ENCODE results near the gene UVRAG.

Gene UVRAG

DNA sequence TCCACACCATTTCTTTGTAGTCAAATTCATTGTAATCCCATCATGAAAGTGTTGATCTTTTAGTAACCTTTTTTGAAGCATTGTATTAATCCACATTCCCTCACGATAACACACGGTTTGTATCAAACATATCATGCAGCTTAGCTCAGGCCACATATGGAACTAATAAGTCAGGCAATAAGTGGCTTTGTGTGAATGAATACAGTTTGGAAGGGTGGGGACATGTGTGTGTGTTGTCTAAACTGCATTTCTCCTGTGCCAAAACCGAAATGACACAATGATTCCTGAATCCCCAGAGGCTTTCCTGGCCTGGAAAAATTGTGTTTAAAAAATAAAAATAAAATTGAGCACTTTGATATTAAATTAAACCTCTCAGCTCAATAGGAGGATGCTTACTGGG lies 293.0 kb downstream of the UVRAG start:
- no peak for DNase-seq
- Mint-ChIP-seq H3K9me3 (peaks cover 0 to 1% of the 10 kb centered on the region in 2 donors), H3K27me3 (no peaks in the 10 kb centered on the region), H3K27ac (peak overlapping the region; percentile 56), H3K36me3 (peaks cover 37 to 39% of the 10 kb centered on the region in 2 donors), H3K4me3 (no peak overlapping the region), H3K4me1 (peaks cover 12 to 26% of the 10 kb centered on the region in 2 donors)
- ATAC-seq (replicated peaks), result no peak

GRCh38 chr11:76114238-76114637 lies 299.2 kb downstream of the UVRAG start:
- ATAC-seq (replicated peaks), result no peak
- Mint-ChIP-seq H3K36me3 (peaks cover 44 to 50% of the 10 kb centered on the region in 2 donors), H3K4me1 (peaks cover 37 to 55% of the 10 kb centered on the region in 2 donors), H3K9me3 (peaks cover 5 to 7% of the 10 kb centered on the region in 2 donors), H3K27me3 (no peaks in the 10 kb centered on the region), H3K4me3 (no peak overlapping the region), H3K27ac (peak overlapping the region; percentile 67)
- DNase-seq, result no peak

- H3K27me3 Mint-ChIP-seq, result no peaks in the 10 kb centered on the region
- peak overlapping the region; percentile 95 for H3K27ac Mint-ChIP-seq
These were observed 300.5 kb downstream of the UVRAG start for GRCh38 chr11:76115555-76115954.

GRCh38 chr11:76119032-76119431 lies 304.0 kb downstream of the UVRAG start:
- ATAC-seq (replicated peaks), result no peak
- peaks cover 5 to 6% of the 10 kb centered on the region in 2 donors for H3K9me3 Mint-ChIP-seq
- DNase-seq, result no peak
- peaks cover 34 to 57% of the 10 kb centered on the region in 2 donors for H3K4me1 Mint-ChIP-seq
- H3K36me3 Mint-ChIP-seq, result peaks cover 38 to 51% of the 10 kb centered on the region in 2 donors
- no peaks in the 10 kb centered on the region for H3K27me3 Mint-ChIP-seq
- H3K27ac Mint-ChIP-seq, result no peak overlapping the region
- H3K4me3 Mint-ChIP-seq, result no peak overlapping the region

More at GRCh38 chr11:76115555-76115954, 300.5 kb downstream of the UVRAG start:
- DNase-seq, result no peak
- peaks cover 35 to 55% of the 10 kb centered on the region in 2 donors for H3K4me1 Mint-ChIP-seq
- peaks cover 5 to 6% of the 10 kb centered on the region in 2 donors for H3K9me3 Mint-ChIP-seq
- H3K36me3 Mint-ChIP-seq, result peaks cover 42% of the 10 kb centered on the region in 2 donors
- H3K4me3 Mint-ChIP-seq, result peak overlapping the region; percentile 42 to 75
- peak; percentile 90 for ATAC-seq (replicated peaks)

- DNase-seq, result no peak
- no peak for ATAC-seq (replicated peaks)
- no peak overlapping the region for H3K27ac Mint-ChIP-seq
- no peaks in the 10 kb centered on the region for H3K27me3 Mint-ChIP-seq
- H3K4me3 Mint-ChIP-seq, result no peak overlapping the region
- H3K9me3 Mint-ChIP-seq, result peaks cover 5 to 6% of the 10 kb centered on the region in 2 donors
- H3K36me3 Mint-ChIP-seq, result peaks cover 38 to 52% of the 10 kb centered on the region in 2 donors
- peaks cover 30 to 52% of the 10 kb centered on the region in 2 donors for H3K4me1 Mint-ChIP-seq
These were observed 304.8 kb downstream of the UVRAG start for GRCh38 chr11:76119779-76120178.

DNA sequence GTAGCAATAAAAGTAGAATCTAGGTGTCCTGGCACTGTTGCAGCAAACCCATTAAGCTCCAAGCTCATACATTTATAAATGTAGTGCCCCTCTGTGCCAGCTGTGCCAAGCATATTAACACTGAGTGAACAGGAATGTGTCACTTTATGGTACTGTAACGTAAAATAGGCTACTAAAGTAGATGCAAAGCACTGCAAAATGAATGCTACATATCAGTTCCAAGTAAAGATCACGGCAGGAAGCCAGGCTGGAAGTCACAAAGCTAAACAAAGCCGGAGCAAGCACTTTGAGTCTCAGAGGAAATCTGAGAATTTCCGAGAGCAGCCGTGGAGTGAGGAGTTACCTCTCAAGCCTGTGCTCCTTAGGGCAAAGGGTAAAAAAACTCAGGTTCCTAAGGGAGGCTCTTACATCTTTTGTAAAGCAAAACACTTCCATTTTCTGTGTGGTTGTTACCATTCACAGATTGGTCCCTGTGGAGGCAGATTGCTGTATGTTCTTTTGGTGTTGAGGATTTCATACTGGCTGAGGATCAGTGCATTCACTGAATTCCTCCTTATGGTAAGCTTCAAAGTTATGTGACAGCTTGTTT lies 305.6 kb downstream of the UVRAG start:
- Mint-ChIP-seq H3K9me3 (peaks cover 5 to 6% of the 10 kb centered on the region in 2 donors), H3K4me3 (no peak overlapping the region), H3K4me1 (peaks cover 24 to 52% of the 10 kb centered on the region in 2 donors), H3K36me3 (peaks cover 35 to 50% of the 10 kb centered on the region in 2 donors), H3K27ac (no peak overlapping the region), H3K27me3 (no peaks in the 10 kb centered on the region)
- ATAC-seq (replicated peaks) (no peak), DNase-seq (no peak)

DNA sequence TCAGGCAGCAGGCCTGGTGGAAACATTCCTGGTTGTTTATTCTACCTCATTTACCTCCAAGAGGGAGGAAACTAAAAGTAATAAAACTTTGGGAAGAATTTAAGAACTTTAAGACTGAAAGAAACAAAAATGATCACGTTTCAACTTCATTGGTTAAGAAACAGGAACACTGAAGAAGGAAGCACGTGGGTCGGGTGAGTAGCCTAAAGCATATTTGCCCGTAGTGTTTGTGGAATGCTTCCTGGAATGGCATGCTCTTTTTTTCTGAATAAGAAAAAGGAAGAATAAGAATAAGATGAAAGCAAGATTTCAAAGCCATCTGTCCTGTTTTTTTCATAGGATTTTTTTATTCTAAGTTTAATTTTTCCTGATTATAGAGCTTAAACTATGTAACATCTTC lies 308.2 kb downstream of the UVRAG start:
- peak overlapping the region; percentile 90 for H3K27ac Mint-ChIP-seq
- peaks cover 17 to 45% of the 10 kb centered on the region in 2 donors for H3K4me1 Mint-ChIP-seq
- H3K4me3 Mint-ChIP-seq, result no peak overlapping the region
- H3K27me3 Mint-ChIP-seq, result no peaks in the 10 kb centered on the region
- DNase-seq (no peak), ATAC-seq (replicated peaks) (no peak)
- peaks cover 35 to 55% of the 10 kb centered on the region in 2 donors for H3K36me3 Mint-ChIP-seq
- H3K9me3 Mint-ChIP-seq, result no peaks in the 10 kb centered on the region

GRCh38 chr11:76124905-76125770 lies 310.1 kb downstream of the UVRAG start:
- Mint-ChIP-seq H3K27me3 (no peaks in the 10 kb centered on the region), H3K4me1 (peaks cover 19 to 56% of the 10 kb centered on the region in 2 donors), H3K4me3 (peak overlapping the region; percentile 17 to 66), H3K36me3 (peaks cover 45 to 70% of the 10 kb centered on the region in 2 donors), H3K9me3 (no peaks in the 10 kb centered on the region), H3K27ac (peak overlapping the region; percentile 90)
- DNase-seq (no peak), ATAC-seq (replicated peaks) (peak; percentile 85 to 86)

- Mint-ChIP-seq H3K36me3 (peaks cover 42 to 60% of the 10 kb centered on the region in 2 donors), H3K27ac (no peak overlapping the region), H3K4me3 (no peak overlapping the region), H3K4me1 (peaks cover 13 to 31% of the 10 kb centered on the region in 2 donors), H3K9me3 (no peaks in the 10 kb centered on the region), H3K27me3 (no peaks in the 10 kb centered on the region)
- ATAC-seq (replicated peaks), result no peak
- DNase-seq, result no peak
These were observed 314.7 kb downstream of the UVRAG start for GRCh38 chr11:76129729-76130128.

GRCh38 chr11:76131142-76131541 lies 316.1 kb downstream of the UVRAG start:
- Mint-ChIP-seq H3K4me1 (peaks cover 11 to 22% of the 10 kb centered on the region in 2 donors), H3K9me3 (no peaks in the 10 kb centered on the region), H3K4me3 (no peak overlapping the region), H3K27ac (peak overlapping the region; percentile 62), H3K36me3 (peaks cover 43 to 60% of the 10 kb centered on the region in 2 donors), H3K27me3 (no peaks in the 10 kb centered on the region)
- DNase-seq (no peak), ATAC-seq (replicated peaks) (no peak)

GRCh38 chr11:76131671-76132631 lies 316.9 kb downstream of the UVRAG start:
- Mint-ChIP-seq H3K36me3 (peaks cover 40 to 56% of the 10 kb centered on the region in 2 donors), H3K4me1 (peaks cover 8 to 18% of the 10 kb centered on the region in 2 donors), H3K9me3 (no peaks in the 10 kb centered on the region), H3K27ac (no peak overlapping the region), H3K27me3 (no peaks in the 10 kb centered on the region), H3K4me3 (no peak overlapping the region)
- DNase-seq (no peak), ATAC-seq (replicated peaks) (no peak)

- no peak overlapping the region for H3K4me3 Mint-ChIP-seq
- H3K36me3 Mint-ChIP-seq, result peaks cover 38 to 52% of the 10 kb centered on the region in 2 donors
- no peaks in the 10 kb centered on the region for H3K9me3 Mint-ChIP-seq
- DNase-seq (no peak), ATAC-seq (replicated peaks) (no peak)
- H3K4me1 Mint-ChIP-seq, result peaks cover 10 to 22% of the 10 kb centered on the region in 2 donors
- H3K27ac Mint-ChIP-seq, result no peak overlapping the region
- H3K27me3 Mint-ChIP-seq, result no peaks in the 10 kb centered on the region
These were observed 319.2 kb downstream of the UVRAG start for GRCh38 chr11:76134239-76134638.

GRCh38 chr11:76135491-76135890 lies 320.5 kb downstream of the UVRAG start:
- peak overlapping the region; percentile 25 for H3K27ac Mint-ChIP-seq
- H3K9me3 Mint-ChIP-seq, result no peaks in the 10 kb centered on the region
- H3K4me3 Mint-ChIP-seq, result no peak overlapping the region
- peaks cover 32 to 51% of the 10 kb centered on the region in 2 donors for H3K36me3 Mint-ChIP-seq
- no peaks in the 10 kb centered on the region for H3K27me3 Mint-ChIP-seq
- ATAC-seq (replicated peaks) (no peak), DNase-seq (no peak)
- peaks cover 5 to 23% of the 10 kb centered on the region in 2 donors for H3K4me1 Mint-ChIP-seq

GRCh38 chr11:76139314-76139713 lies 324.3 kb downstream of the UVRAG start:
- Mint-ChIP-seq H3K4me1 (peaks cover 10 to 40% of the 10 kb centered on the region in 2 donors), H3K9me3 (no peaks in the 10 kb centered on the region), H3K36me3 (peaks cover 40 to 62% of the 10 kb centered on the region in 2 donors), H3K27me3 (no peaks in the 10 kb centered on the region), H3K4me3 (no peak overlapping the region), H3K27ac (no peak overlapping the region)
- ATAC-seq (replicated peaks) (no peak), DNase-seq (no peak)

All from stimulated activated naive B cell treated with anti-CD40 and anti-IgM and Interleukin-4, amounts not matched to agents 10 μg/mL and 1 μg/mL and 100 μg/mL, for 72 hours (primary cell).